H1 (cell line): Measurements from ENCODE around the gene MELTF. TPM values are rescaled to one million over a fixed set of nuclear protein-coding genes. Genes with fewer than 3 reads are reported as not detected.

ENCODE experiments used
- KDM5A ChIP-seq: fragments of 200-600 bp; IDR thresholded peaks from 2 replicates; pipeline ENCODE4 v1.7.1; 2012; ENCODE audit warnings: mild to moderate bottlenecking, low read length, inconsistent platforms, mixed read lengths
- SIRT6 ChIP-seq: IDR thresholded peaks from one replicate; pipeline ENCODE4 v1.7.1; 2012; ENCODE audit warnings: low read length, inconsistent platforms
- TCF12 ChIP-seq: IDR thresholded peaks from 2 replicates; pipeline ENCODE4 v1.6.1; 2011; ENCODE audit warnings: low read depth, mild to moderate bottlenecking, low read length
- polyA plus RNA-seq, 7 experiments: library from polyadenylated mRNA; depleted of rRNA in 3 of 7; stranded (reverse) in 5 of 7; unstranded in 2 of 7; fragments of >200 nt in 5 of 7; fragments of 200-250 nt in 2 of 7; gene quantifications; 1 replicate in 5 of 7; 2 replicates in 1 of 7; 4 replicates in 1 of 7; pipeline versions ENCODE4 v1.2.1 to v1.2.3, GENCODE V29; 2011 to 2013; ENCODE audit warnings: missing spikeins in 2 of 7, mixed read lengths in 2 of 7
- total RNA-seq: library from RNA; stranded (reverse); fragmentation: NEBNext Ultra II Directional; extraction: Animal tissue kit (Norgen Biotek cat#: 25700); gene quantifications from 2 replicates; pipeline ENCODE4 v1.2.1, GENCODE V29; 2021
- TF ChIP-seq, protein P1 (sequence below), 3 experiments: IDR thresholded peaks; 1 replicate in 2 of 3; 2 replicates in 1 of 3; pipeline versions ENCODE4 v1.5.1 to v1.6.1; 2011; ENCODE audit warnings: low read length in 3 of 3, mild to moderate bottlenecking in 3 of 3, inconsistent platforms in 2 of 3, low read depth in 1 of 3, moderate library complexity in 1 of 3; ENCODE audit not compliant: insufficient read depth in 1 of 3; ENCODE audit errors: control extremely low read depth in 1 of 3

Gene MELTF
- total and polyA plus RNA-seq, 2 of the 8 experiments (the other 6 are each of a cell fraction or from before 2014, with no cell fraction given): 1.7 to 3.5 TPM

DNA sequence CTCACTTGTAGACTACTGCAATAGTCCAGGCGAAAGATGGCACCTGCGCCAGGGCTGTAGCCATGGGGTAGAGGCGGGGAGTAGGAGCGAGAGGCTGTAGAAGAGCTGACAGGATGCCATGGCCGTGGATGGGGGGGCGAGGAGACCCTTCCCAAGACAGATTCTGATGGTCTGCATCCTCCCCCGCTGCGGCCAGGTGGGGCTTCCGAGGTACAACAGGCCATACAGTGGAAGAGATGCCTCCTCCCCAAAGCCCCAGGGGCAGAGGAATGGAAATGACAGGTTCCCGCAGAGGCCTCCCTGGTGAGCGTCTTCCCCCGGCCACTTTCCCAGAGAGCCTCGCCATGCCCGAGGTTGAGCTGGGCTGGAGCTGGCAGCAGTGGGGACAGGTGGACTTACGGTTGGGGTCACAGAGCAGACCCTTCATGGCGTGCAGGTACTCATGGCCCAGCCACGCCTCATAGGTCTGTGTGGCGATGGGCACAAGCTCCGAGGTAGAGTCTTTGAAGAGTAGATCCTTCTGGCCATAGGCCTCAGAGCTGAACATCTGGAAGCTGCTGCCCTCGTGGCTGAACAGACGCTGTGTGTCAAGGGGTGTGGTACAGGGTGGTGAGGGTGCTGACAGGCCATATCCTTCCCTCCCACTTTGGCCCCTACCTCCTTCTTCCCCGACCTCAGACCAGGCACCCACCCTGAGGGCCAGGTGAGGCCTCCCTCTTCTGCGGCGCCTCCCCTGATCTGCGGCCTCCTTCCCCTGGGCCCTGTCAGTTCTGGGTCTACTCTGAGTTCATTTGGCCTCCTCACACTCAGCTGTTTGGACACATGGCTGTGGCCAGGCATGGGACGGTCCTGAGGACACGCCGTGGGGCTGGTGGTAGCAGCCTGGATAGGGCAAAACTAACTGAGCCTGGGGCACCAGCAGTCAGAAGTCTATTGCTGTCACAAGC, 13.6 kb downstream of the MELTF start (continued):
- TF ChIP-seq SIRT6 (no peak), TCF12 (no peak), KDM5A (no peak)
- TF ChIP-seq, protein P1, sequence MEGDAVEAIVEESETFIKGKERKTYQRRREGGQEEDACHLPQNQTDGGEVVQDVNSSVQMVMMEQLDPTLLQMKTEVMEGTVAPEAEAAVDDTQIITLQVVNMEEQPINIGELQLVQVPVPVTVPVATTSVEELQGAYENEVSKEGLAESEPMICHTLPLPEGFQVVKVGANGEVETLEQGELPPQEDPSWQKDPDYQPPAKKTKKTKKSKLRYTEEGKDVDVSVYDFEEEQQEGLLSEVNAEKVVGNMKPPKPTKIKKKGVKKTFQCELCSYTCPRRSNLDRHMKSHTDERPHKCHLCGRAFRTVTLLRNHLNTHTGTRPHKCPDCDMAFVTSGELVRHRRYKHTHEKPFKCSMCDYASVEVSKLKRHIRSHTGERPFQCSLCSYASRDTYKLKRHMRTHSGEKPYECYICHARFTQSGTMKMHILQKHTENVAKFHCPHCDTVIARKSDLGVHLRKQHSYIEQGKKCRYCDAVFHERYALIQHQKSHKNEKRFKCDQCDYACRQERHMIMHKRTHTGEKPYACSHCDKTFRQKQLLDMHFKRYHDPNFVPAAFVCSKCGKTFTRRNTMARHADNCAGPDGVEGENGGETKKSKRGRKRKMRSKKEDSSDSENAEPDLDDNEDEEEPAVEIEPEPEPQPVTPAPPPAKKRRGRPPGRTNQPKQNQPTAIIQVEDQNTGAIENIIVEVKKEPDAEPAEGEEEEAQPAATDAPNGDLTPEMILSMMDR (IDR thresholded peaks at IDR 0.05; ENCODE audit: control extremely low read depth in 1 of 3, insufficient read depth in 1 of 3, low read depth in 1 of 3, low read length in 3 of 3): no peak
